Activated T-cell treated with anti-CD3 and anti-CD28 coated beads, Interleukin-2, amount 50 U/mL, for 1 hour (primary cell): Measurements from ENCODE around the gene RECQL5.
A peak's percentile ranks its signal among the peaks of the same experiment; 100 is the strongest.
"Not testable (repeated sequence)": the region's sequence is repeated elsewhere in the genome, so short reads cannot be mapped to it uniquely, and the experiment has no call there.

Experiments
- DNase-seq: peaks from one replicate; pipeline ENCODE4 v3.0.0-alpha.2; 2020

The RECQL5 gene

DNA sequence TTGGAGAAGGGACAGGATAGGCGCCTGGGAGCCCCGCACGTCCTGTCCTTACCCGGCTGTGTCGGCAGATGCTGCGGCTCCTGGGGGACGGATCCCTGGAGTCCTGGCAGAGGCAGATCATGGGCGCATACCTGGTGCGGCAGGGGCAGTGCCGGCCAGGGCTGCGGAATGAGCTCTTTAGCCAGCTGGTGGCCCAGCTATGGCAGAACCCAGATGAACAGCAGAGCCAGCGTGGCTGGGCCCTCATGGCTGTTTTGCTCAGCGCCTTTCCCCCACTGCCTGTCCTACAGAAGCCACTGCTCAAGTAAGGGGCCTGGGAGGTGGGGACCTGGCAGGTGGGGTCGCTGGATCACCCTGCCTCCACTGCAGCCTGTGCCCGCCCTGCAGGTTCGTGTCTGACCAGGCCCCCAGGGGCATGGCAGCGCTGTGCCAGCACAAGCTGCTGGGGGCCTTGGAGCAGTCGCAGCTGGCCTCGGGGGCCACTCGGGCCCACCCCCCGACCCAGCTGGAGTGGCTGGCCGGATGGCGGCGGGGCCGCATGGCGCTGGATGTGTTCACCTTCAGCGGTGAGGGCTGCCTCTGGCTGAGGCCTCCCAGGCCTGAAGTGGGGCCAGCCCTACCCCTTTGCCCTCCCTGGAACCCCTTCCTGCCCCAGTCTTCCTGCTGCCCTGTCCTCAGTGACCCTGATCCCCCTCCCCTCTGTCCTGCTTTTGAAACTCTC, 53.9 kb downstream of the RECQL5 start:
- no peak for DNase-seq

DNA sequence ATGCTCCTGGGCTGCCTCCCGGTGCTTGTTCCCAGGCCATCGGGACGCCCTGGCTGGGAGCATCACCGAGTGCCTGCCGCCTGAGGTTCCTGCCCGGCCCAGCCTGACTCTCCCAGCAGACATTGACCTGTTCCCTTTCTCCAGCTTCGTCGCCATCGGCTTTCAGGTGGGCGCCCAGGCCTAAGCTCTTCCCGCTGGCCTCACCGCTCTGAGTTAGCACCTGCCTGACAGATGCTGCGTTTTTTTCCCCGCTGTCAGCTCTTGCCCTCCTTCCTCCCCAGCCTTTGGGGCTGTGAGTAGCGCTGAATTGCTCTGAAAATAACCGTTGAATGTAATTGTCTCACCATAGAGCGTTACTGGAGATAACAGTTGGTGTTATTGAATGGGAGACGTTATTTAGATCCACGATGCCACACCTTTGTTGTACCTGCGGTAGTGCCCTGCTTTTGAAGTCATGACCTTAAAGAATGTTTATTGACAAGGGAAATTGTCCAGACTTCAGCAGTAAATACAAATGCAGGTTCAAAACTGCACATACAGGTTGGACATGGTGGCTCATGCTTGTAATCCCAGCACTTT, 55.0 kb downstream of the RECQL5 start:
- no peak for DNase-seq

DNA sequence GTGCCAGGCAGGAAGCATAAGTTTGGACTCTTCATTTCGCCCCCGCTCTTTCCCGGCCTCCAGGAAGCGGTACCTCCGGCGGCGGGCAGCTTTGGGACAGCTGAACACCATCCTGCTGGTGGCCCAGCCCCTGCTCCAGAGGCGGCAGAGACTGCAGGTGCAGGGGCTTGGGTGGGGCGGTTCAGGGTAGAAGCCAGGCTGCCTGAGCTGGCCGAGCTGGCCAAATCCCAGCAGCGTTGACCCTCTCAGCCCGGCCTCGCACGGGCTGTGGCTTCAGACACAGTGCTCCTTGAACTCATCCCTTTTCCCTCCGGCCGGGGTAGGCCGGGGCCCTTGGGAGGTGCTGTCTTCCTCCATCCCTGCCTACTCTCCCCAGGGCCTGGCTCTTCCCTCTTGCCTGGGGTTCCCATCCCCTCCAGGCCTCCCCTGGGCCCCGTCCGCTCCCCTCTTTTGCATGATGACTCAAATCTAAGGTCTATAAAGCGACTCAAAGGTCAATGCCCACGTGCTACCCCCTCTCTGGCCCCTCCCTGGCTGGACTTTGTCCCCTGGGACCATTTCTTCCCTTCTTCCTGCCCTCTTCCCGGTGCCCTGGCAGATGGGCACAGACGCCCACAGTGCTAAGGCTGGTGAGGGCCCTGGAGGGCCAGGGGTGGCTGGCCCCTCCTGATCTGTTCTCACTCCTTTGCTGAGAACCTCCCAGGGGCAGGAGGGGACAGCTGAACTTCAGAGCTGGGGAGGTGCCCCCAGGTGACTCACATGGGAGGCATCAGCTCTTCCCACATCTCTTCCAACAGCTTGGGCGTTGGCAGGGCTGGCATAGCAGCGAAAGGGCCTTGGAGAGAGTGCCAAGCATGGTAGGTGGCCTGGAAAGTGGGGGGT, 56.6 kb downstream of the RECQL5 start:
- no peak for DNase-seq

DNA sequence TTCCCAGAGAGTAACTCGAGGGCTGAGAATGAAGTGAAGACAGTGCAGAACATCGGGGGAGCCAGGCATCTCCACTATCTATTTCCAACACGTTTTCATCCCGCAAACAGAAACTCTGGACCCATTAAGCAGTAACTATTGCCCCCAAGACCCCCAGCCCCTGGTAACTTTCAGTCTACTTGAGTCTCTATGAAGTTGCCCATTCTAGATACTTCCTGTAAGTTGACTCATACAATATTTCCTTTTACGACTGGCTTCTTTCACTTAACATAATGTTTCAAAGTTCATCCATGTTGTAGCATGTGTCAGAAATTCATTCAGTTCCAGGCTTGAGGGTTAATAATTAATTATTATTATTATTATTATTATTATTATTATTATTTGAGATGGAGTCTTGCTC, 59.9 kb downstream of the RECQL5 start:
- no peak for DNase-seq

DNA sequence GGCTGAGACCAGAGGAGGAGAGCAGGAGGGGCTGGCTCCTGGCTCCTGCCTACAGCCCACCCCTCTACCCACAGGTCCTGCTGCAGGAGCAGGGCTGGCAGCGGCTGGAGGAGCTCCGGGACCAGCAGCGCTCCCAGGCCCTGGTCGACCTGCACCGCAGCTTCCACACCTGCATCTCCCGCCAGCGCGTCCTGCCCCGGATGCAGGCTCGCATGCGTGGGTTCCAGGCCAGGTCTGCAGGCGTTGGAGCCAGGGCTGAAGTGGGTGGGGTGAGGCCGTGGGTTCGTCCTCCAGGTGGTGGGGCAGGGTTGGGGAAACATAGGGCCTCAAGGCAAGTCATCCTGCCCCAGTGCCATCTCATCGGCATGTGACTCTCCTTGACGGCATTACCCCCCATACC, 61.2 kb downstream of the RECQL5 start:
- no peak for DNase-seq

DNA sequence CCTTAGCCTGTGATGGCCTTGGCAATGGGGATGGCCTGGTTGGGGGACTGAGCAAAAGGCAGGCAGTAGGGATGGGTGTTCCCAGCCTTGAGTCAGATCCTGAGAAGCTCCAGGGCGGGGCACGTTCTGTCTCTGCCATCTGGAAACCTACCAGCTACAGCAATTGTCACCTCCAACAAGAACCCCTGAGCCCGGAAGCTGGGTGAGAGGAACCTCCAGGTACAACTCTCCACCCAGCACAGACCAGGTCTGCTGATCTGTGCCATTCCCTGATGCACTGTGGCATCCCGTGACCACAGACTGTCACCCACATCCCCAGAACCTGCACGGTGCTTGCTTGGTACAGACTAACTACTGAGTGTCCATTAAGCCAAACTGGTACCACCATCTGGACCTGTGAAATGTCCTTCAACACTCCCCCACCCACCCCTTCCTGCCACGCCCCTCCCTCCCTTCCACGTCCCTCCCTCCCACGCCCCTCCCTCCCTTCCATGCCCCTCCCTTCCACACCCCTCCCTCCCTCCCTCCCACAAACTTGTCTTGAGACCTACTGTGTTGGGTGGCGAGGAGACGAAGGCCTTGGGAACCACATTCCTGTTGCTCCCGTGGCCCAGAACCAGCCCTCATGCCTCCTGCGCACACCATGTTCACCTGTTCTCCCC, 62.8 kb downstream of the RECQL5 start:
- DNase-seq = no peak

DNA sequence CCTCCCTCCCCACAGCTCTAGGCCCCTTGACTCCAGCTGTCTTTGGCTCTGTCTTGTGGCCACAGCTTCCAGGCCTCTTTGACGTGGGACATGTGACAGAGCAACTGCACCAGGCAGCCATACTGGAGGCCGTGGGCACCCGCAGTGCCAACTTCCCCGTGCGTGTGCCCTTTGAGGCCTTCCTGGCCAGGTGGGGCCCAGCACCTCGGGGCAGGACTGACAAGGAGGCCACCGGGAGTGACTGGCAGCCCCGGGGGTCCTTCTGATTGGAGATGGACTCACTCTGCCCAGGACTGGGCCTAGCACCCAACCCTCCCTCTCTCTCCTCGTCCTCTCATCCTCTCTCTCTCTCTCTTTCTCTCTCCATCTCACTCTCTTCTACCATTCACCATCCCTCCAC, 63.8 kb downstream of the RECQL5 start:
- DNase-seq = no peak

DNA sequence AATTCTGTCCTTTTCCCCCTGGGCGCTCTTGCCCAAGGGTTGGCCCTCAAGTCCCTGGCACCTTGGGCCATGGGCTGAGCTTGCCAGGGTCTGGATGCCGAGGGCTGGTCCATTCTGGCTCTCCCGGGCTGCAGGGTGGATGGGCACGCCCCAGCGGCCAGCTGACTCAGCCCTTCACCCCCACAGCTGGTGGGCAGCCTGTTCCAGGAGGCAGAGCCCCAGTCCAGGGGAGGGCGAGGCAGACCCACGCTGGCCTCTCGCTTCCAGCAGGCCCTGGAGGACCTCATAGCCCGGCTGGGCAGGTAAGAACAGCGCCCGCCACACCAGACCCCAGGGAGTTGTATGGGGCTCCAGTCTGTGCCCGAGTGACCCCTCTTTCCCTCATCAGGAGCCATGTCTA, 64.3 kb downstream of the RECQL5 start:
- DNase-seq = no peak

DNA sequence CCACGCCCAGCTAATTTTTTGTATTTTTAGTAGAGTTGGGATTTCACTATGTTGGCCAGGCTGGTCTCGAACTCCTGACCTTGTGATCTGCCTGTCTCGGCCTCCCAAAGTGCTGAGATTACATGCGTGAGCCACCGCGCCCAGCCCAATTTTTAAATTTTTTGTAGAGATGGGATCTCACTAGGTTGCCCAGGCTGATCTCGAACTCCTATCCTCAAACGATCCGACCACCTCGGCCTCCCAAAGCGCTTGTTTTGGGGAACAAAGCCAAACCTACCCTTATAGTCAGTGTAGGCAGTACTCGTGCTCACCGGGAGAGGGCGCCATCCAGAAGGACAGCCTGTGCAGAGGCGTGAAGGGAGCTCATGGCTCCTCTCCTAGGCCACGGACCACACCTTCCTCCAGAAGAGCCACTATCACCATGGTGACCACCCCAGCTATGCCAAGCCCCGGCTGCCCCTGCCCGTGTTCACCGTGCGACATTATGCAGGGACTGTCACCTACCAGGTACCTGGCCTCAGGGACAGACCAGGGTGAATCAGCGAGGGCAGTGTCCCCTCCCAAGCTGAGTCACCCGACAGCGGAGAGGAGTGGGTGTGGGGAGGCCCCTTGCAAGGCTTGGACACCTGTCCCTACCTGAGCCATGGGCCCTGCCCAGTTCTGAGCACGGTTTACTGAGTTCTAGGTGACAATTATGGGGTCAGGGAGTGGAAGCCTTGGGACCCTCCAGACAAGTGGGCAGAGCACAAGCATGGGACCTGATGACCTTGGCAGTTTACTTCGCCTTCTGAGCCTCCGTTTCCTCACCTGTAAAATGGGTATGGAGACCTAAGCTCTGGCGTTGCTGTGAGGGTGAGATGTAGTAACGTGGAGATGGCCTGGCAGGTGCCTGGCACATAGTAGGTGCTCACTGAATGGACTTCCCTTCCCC, 65.6 kb downstream of the RECQL5 start:
- peak; percentile 63 for DNase-seq

DNA sequence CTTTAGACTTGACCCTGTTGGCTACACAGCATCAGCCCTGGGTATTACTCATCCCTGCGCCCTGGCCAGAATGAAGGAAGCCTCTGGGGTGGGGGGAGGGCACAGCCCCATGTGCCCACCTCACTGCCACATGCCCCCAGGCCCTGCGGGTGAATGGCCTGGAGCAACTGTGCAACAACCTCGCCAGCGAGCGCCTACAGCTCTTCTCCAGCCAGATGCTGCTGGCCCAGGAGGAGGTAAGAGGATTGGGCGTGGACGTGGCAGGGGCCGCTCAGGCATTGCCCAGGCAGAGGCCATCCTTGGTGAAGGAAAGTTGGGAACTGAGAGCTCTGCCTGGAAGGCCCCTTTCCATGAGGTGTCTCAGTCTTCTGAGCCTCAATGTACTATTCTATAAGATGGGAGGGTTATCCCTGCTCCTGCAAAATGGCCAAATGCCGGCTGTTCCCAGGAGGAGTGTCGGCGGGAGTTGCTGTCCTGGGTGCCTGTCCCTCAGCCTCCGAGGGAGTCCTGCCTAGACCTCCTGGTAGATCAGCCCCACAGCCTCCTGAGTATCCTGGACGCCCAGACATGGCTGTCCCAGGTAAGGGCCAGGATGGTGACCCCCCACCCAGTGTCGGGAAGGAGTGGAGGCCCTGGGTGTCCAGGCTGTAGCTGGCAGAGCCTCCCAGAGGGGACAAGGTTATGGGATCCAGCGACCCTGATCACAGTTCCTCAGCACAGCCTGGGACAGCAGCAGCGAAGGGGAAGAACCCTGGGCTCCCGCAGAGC, 70.5 kb downstream of the RECQL5 start:
- no peak for DNase-seq

DNA sequence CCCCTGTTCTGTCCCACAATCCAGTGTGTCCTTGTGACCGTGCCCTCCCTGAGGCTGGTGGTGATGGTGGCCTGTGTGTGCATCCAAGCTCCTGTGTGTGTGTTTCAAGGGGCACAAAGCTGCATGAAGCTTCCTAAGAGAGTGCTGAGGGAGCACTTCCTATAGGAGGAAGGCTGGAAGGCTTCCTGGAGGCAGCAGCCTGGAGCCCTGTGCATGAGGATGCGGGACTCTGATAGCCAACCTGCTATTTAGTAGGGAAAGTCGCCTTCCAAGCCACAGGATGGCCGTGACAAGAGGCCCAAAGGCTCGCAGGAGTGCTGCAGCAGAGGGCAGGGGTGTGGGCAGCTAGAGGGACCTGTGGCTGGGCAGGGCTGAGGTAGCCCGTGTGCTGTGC, 71.0 kb downstream of the RECQL5 start:
- no peak for DNase-seq

DNA sequence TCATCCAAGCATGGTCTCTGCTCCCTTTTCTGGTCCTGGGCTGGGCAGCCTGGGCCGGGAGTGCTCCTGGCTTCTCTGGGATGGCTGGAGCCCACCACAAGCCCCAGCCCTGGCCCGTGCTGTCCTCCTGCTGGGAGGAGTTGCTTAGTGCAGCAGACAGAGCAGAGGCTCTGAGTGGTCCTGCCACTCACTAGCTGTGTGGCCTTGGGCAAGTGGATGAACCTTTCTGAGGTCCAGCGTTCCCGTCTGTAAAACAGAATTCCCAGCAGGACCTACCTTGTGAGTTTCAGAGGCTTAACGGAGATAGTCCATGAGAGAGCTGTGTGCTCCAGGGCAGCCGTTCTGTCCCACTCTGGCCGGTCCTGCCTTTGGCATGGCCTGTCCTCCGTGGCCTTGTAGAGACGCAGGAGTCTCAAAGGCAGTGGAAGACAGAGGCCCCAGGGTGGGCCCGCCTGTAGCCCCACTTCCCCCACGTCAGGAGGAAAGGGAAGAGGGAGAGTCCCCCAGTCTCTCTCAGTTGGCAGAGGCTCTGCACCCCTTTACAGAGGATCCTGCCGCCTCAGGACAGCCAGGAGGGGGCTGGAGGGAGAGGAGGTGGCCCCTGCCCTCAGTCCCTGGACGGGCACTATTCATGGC, 71.6 kb downstream of the RECQL5 start:
- DNase-seq = no peak

DNA sequence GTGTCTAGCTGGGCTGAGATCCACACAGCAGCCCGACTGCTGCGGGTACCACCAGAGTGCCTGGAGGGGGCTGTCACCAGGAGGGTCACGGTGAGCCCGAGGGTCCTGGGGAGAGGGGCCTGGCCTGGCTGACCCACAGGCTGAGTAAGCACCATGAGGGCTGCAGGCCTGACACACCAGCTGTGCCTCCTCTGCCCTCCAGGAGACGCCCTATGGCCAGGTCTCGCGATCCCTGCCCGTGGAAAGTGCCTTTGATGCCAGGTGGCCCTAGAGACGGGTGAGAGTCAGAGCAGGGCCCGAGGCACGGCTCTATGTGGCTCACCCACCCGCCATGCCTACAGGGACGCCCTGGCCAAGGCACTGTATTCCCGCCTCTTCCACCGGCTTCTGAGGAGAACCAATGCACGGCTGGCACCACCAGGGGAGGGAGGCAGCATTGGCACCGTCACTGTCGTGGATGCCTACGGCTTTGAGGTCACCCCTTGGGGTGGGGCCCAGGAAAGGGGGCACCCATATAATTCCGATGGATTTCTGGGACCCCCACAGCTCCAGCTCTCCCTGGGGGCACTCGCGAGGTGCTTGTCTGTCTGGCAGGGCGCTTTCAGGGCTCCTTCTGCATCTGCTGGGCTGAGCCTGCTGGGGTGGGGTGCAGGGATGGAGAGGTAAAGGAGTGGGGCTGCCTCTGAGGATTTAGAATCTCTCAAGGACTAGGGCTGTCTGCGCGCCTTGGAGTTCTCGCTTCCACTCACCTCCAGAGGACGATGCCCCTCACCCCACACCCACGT, 72.3 kb downstream of the RECQL5 start:
- no peak for DNase-seq

DNA sequence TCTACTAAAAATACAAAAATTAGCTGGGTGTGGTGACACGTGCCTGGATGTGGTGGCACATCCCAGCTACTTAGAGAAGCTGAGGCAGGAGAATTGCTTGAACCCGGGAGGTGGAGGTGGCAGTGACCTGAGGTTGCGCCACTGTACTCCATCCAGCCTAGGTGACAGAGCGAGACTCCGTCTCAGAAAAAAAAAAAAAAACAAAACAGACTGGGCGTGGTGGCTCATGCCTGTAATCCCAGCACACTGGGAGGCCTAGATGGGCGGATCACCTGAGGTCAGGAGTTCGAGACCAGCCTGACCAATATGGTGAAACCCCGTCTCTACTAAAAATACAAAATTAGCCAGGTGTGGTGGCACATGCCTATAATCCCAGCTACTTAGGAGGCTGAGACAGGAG, 73.5 kb downstream of the RECQL5 start:
- DNase-seq = not testable (repeated sequence)

DNA sequence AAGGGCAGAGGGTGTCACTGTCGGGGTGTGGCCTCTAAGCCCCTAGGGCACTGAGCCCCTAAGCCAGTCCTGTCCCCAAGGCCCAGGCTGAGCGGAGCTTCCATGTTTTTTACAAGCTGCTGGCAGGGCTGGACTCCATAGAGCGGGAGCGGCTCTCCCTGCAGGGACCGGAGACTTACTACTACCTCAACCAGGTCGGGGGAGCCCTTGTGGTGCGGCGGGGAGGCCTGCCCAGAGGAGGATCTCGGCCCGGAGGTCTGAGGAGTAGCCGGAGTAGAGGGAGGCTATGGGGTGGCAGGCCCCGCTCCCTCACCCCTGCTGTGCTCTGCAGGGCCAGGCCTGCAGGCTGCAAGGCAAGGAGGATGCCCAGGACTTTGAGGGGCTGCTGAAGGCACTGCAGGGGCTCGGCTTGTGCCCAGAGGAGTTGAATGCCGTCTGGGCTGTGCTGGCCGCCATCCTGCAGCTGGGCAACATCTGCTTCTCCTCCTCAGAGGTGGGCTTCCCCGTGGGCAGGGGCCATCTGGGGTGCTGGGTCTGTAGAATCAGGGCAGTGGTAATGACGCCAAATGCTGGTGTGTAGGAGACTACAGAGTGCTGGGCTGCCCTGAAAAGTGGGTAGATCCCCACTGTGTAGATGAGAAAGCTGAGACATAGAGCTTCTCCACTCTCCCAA, 74.5 kb downstream of the RECQL5 start:
- DNase-seq = no peak

DNA sequence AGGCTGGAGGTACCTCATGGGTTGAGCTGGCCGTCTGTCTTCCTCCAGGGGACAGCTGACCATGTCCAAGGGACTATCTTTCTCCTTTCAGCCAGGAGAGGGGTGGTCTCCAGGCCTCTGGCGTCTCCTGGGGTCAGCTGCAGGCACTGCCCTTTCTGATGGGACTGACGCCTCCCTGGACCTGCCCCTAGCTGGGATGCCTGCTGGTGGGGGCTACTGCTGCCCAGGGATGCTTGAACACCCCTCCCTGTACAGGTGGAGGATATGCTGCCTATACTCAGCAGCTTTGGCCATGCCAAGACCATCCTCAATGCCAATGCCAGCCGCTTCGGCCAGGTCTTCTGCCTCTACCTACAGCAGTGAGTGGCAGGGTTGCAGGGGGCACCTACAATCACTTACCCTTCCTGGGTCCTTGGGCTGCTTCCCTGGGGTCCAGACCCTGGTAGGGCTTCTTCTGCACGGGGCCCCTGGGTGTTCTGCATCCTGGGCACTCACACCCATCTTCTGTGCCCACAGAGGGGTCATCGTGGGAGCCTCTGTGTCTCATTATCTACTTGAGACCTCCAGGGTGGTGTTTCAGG, 75.1 kb downstream of the RECQL5 start:
- DNase-seq = no peak

DNA sequence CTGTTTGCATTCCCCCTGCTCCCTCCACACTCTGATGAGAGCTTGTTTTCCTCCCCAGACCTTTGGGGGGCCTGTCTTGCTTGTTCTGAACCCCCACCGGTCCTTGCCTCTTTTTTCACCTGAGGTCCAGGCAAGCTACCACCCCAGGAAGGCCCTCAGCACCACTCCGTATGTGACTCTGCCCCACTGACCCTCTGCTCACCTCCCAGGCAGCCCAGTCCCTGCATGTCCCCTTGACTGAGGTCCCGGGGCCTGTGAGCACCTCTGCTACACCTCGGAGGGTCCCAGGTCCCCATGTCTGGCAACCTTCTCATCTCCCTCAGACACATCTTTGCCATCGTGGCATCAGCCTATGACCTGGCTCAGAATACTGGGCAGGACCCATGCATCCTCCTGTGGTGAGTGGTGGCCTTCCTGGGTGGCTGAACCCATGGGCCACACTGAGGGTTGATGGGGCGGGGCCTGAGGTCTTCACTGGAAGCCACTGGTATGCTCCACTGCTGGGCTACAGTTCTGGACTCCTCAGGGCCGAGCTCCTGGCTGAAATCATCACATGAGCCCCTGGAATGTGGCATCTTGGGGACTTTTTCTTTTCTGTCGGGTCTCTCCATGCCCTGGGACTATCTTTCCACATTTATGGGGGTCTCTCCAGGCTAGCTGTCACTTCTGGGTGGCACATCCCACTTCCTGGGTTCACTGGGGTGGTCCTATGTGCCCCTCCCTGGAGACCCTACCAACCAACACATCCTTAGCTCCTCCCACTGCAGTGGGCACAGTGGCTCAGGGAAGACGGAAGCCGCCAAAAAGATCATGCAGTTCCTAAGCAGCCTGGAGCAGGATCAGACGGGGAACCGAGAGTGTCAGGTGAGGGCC, 75.9 kb downstream of the RECQL5 start:
- no peak for DNase-seq

DNA sequence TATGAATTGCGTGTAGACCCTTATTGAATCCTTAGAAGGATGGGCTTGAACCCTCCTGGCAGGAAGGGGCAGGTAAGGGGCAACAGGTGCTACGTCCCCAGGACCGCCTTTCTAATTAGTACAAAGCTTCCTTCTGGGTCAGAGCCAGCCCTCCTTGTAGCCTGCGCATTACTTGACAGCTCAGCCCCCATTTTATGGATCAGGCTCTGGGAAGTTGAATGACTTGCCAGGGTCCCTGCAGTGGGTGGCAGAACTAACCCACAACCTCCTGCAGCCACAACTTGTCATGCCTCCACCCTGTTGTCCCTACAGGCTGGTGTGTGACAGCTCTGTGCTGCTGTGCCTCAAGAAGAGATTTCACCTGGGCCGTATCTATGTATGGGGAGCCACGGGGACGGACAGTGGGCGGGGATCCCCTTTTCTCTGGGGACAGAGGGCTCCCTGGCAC, 76.6 kb downstream of the RECQL5 start:
- DNase-seq = no peak
